Head of caudate nucleus (tissue), 42 donors: Measurements from ENCODE around the gene MRPL54.
A peak's percentile ranks its signal among the peaks of the same experiment; 100 is the strongest.

Source experiments
- DNase-seq, 42 donors: peaks; one replicate each; pipeline versions ENCODE4 v3.0.0 to v3.0.0-alpha.2; 2020 to 2021; ENCODE audit warnings: mixed read lengths in 7 of 42
- intact Hi-C: fragments of 100-400 bp; cut with DNase I; formaldehyde crosslinking; loops from one replicate; pipeline ENCODE4 v1.15.0; 2022

MRPL54 gene

GRCh38 chr19:3762501-3763459, at the start of gene MRPL54:
Gene MRPL54 (plus strand): TSS chr19:3762682. CDS start chr19:3762701, 19 bp downstream.
- DNase-seq, result peak; percentile 94 to 100 (median 99)
- intact Hi-C loops, result loop anchor here (10.0 kb wide), 1 partner anchor 212 kb away; the partner anchor contains the start of gene DAPK3

- no peak for DNase-seq
- intact Hi-C loops, result loop anchor here (5.0 kb wide), 1 partner anchor 54 kb away; no protein-coding TSS in a partner anchor
Measured at GRCh38 chr19:3716147-3716668, 46.3 kb upstream of the MRPL54 start.

GRCh38 chr19:3719868-3720267, 42.6 kb upstream of the MRPL54 start:
- no peak for DNase-seq
- intact Hi-C loops, result loop anchor here (5.0 kb wide), 1 partner anchor 58 kb away; no protein-coding TSS in a partner anchor

GRCh38 chr19:3720349-3720917, 42.0 kb upstream of the MRPL54 start:
- intact Hi-C loops, result no loop called here
- DNase-seq, result no peak

- intact Hi-C loops, result no loop called here
- peak in 38 of 42 donors; percentile 15 to 71 (median 41) for DNase-seq
Measured at GRCh38 chr19:3721131-3721886, 41.2 kb upstream of the MRPL54 start.

GRCh38 chr19:3721887-3722442, 40.5 kb upstream of the MRPL54 start:
- intact Hi-C loops, result no loop called here
- DNase-seq, result no peak

- intact Hi-C loops, result no loop called here
- DNase-seq, result no peak
Measured at GRCh38 chr19:3722443-3723109, 39.9 kb upstream of the MRPL54 start.

GRCh38 chr19:3723110-3723488, 39.4 kb upstream of the MRPL54 start:
- no peak for DNase-seq
- intact Hi-C loops, result no loop called here

GRCh38 chr19:3723883-3724282, 38.6 kb upstream of the MRPL54 start:
- intact Hi-C loops, result no loop called here
- DNase-seq, result no peak

GRCh38 chr19:3725121-3725520, 37.4 kb upstream of the MRPL54 start:
- DNase-seq, result no peak
- intact Hi-C loops, result no loop called here

- intact Hi-C loops, result no loop called here
- no peak for DNase-seq
Measured at GRCh38 chr19:3725640-3726310, 36.7 kb upstream of the MRPL54 start.

GRCh38 chr19:3730457-3730958, 32.0 kb upstream of the MRPL54 start:
- no peak for DNase-seq
- intact Hi-C loops, result no loop called here

GRCh38 chr19:3732108-3732507, 30.4 kb upstream of the MRPL54 start:
- intact Hi-C loops, result no loop called here
- DNase-seq, result no peak

- intact Hi-C loops, result no loop called here
- no peak for DNase-seq
Measured at GRCh38 chr19:3733549-3734309, 28.8 kb upstream of the MRPL54 start.

- intact Hi-C loops, result no loop called here
- no peak for DNase-seq
Measured at GRCh38 chr19:3734310-3734600, 28.2 kb upstream of the MRPL54 start.

GRCh38 chr19:3736106-3736724, 26.3 kb upstream of the MRPL54 start:
- DNase-seq, result no peak
- intact Hi-C loops, result no loop called here
